Testis (tissue), 3 donors: ENCODE measurements around the gene NFKBIA. TPM values are rescaled to one million over a fixed set of nuclear protein-coding genes. Genes with fewer than 3 reads are reported as not detected.
A peak's percentile ranks its signal among the peaks of the same experiment; 100 is the strongest.
"Not testable (repeated sequence)": the region's sequence is repeated elsewhere in the genome, so short reads cannot be mapped to it uniquely, and the experiment has no call there.

Experiments
- DNase-seq: peaks from one replicate; pipeline ENCODE4 v3.0.0-alpha.2; 2019
- H3K27ac ChIP-seq, 2 donors: fragments of 200-600 bp; sonication (generic); one replicate each; pipeline ENCODE4 v1.5.1; 2019
- H3K27me3 ChIP-seq: fragments of 200-600 bp; sonication (generic); one replicate; pipeline ENCODE4 v1.5.1; 2019
- H3K36me3 ChIP-seq: fragments of 200-600 bp; sonication (generic); one replicate; pipeline ENCODE4 v1.5.1; 2017; ENCODE audit warnings: low read depth; ENCODE audit errors: missing control alignments
- H3K4me1 ChIP-seq: fragments of 200-600 bp; sonication (generic); one replicate; pipeline ENCODE4 v1.5.1; 2019
- H3K4me3 ChIP-seq, 2 donors: fragments of 200-600 bp; sonication (generic); one replicate each; pipeline ENCODE4 v1.5.1; 2017 to 2019
- H3K9me3 ChIP-seq: fragments of 200-600 bp; sonication (generic); one replicate; pipeline ENCODE4 v1.5.1; 2017
- POLR2A ChIP-seq: fragments of 450-650 bp; IDR thresholded peaks from one replicate; pipeline ENCODE4 v1.6.1; 2017; ENCODE audit warnings: antibody characterized with exemption, mild to moderate bottlenecking, moderate library complexity
- WGBS, 2 donors: methylation state at CpG; one replicate each; pipeline ENCODE4 v1.1.5; 2018; 5-methylcytosine and 5-hydroxymethylcytosine counted together
- intact Hi-C: fragments of 100-400 bp; cut with DNase I; formaldehyde crosslinking; loops from one replicate; pipeline ENCODE4 v1.15.1; 2023; ENCODE audit warnings: low total_unique reads
- polyA plus RNA-seq: library from polyadenylated mRNA; stranded (reverse); fragments of 350-450 nt; fragmentation: Illumina TruSeq; extraction: RNeasy Lipid Tissue Mini Kit (QIAGEN cat#74804); gene quantifications from one replicate; pipeline ENCODE4 v1.2.3, GENCODE V29; 2014; ENCODE audit warnings: low read depth, low replicate concordance; ENCODE audit not compliant: insufficient read depth
- total RNA-seq, 2 donors: library from RNA; depleted of rRNA; stranded (reverse); fragments of >200 nt; gene quantifications; one replicate each; pipeline ENCODE4 v1.2.3, GENCODE V29; 2016
- TF ChIP-seq, protein P1 (sequence below), 3 experiments: fragments of 450-650 bp in 2 of 3; fragments of 200-600 bp in 1 of 3; sonication (generic) in 1 of 3; IDR thresholded peaks; one replicate each; pipeline ENCODE4 v1.5.1; 2016 to 2019; ENCODE audit warnings: antibody characterized with exemption in 3 of 3, mild to moderate bottlenecking in 2 of 3, moderate library complexity in 1 of 3

NFKBIA gene
- total and polyA plus RNA-seq, 3 donors from 2014 or later: 64.7 to 171 (median 154) TPM

- no peak for DNase-seq
- intact Hi-C loops: no loop called here
- Histone ChIP-seq H3K27me3 (no peaks in the 10 kb centered on the region), H3K4me3 (no peak overlapping the region), H3K27ac (no peak overlapping the region), H3K36me3 (no peaks in the 10 kb centered on the region), H3K4me1 (peaks cover 3% of the 10 kb centered on the region), H3K9me3 (no peaks in the 10 kb centered on the region)
- TF ChIP-seq, protein P1, sequence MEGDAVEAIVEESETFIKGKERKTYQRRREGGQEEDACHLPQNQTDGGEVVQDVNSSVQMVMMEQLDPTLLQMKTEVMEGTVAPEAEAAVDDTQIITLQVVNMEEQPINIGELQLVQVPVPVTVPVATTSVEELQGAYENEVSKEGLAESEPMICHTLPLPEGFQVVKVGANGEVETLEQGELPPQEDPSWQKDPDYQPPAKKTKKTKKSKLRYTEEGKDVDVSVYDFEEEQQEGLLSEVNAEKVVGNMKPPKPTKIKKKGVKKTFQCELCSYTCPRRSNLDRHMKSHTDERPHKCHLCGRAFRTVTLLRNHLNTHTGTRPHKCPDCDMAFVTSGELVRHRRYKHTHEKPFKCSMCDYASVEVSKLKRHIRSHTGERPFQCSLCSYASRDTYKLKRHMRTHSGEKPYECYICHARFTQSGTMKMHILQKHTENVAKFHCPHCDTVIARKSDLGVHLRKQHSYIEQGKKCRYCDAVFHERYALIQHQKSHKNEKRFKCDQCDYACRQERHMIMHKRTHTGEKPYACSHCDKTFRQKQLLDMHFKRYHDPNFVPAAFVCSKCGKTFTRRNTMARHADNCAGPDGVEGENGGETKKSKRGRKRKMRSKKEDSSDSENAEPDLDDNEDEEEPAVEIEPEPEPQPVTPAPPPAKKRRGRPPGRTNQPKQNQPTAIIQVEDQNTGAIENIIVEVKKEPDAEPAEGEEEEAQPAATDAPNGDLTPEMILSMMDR (IDR thresholded peaks at IDR 0.05): no peak
- TF ChIP-seq POLR2A: no peak
- 91 to 94% methylated on average over 9 of the region's 9 CpGs for WGBS, 2 donors
These were observed 25.9 kb downstream of the NFKBIA start for GRCh38 chr14:35378425-35379233.

- no peak for DNase-seq
- intact Hi-C loops: no loop called here
- Histone ChIP-seq H3K36me3 (no peaks in the 10 kb centered on the region), H3K9me3 (no peaks in the 10 kb centered on the region), H3K27me3 (no peaks in the 10 kb centered on the region), H3K27ac (no peak overlapping the region), H3K4me1 (peaks cover 3% of the 10 kb centered on the region), H3K4me3 (no peak overlapping the region)
- TF ChIP-seq, protein P1 (IDR thresholded peaks at IDR 0.05): no peak
- TF ChIP-seq POLR2A: no peak
- 89 to 93% methylated on average over 6 to 7 of the region's 7 CpGs for WGBS, 2 donors
These were observed 29.0 kb downstream of the NFKBIA start for GRCh38 chr14:35375558-35376025.

GRCh38 chr14:35374263-35374712 is 30.3 kb downstream of the NFKBIA start:
- no peaks in the 10 kb centered on the region for H3K9me3 ChIP-seq
- TF ChIP-seq, protein P1 (IDR thresholded peaks at IDR 0.05): no peak
- no peak for TF ChIP-seq POLR2A
- no peaks in the 10 kb centered on the region for H3K27me3 ChIP-seq
- WGBS, 2 donors: 47 to 50% methylated on average over 7 of the region's 7 CpGs
- intact Hi-C loops: no loop called here
- no peaks in the 10 kb centered on the region for H3K36me3 ChIP-seq
- peaks cover 3% of the 10 kb centered on the region for H3K4me1 ChIP-seq
- no peak overlapping the region for H3K27ac ChIP-seq
- DNase-seq: peak; percentile 32
- no peak overlapping the region for H3K4me3 ChIP-seq

DNA sequence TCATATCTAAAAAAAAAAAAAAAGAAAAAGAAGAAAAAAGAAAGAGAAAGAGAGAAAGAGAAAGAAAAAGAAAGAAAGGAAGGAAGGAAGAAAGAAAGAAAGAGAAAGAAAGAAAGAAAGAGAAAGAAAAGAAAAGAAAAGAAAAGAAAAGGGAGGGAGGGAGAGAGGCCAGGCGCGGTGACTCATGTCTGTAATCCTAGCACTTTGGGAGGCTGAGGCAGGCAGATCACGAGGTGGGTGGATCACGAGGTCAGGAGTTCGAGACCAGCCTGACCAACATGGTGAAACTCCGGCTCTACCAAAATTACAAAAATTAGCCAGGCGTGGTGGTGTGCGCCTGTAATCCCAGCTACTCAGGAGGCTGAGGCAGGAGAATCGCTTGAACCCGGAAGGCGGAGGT is 31.3 kb downstream of the NFKBIA start:
- DNase-seq, H3K27me3 ChIP-seq, intact Hi-C loops, H3K36me3 ChIP-seq, H3K4me3 ChIP-seq, H3K27ac ChIP-seq, H3K4me1 ChIP-seq, H3K9me3 ChIP-seq: not testable (repeated sequence)
- 92 to 93% methylated on average over 11 of the region's 11 CpGs for WGBS, 2 donors

GRCh38 chr14:35370969-35371368 is 33.6 kb downstream of the NFKBIA start:
- intact Hi-C loops: no loop called here
- no peaks in the 10 kb centered on the region for H3K9me3 ChIP-seq
- H3K27me3 ChIP-seq: no peaks in the 10 kb centered on the region
- no peak overlapping the region for H3K4me3 ChIP-seq
- 78 to 88% methylated on average over 5 of the region's 5 CpGs for WGBS, 2 donors
- H3K4me1 ChIP-seq: peaks cover 3% of the 10 kb centered on the region
- H3K27ac ChIP-seq: no peak overlapping the region
- H3K36me3 ChIP-seq: no peaks in the 10 kb centered on the region
- TF ChIP-seq POLR2A: no peak
- TF ChIP-seq, protein P1 (IDR thresholded peaks at IDR 0.05): no peak
- DNase-seq: no peak
